ENCODE data around the gene SCGB1C2.

The SCGB1C2 gene

DNA sequence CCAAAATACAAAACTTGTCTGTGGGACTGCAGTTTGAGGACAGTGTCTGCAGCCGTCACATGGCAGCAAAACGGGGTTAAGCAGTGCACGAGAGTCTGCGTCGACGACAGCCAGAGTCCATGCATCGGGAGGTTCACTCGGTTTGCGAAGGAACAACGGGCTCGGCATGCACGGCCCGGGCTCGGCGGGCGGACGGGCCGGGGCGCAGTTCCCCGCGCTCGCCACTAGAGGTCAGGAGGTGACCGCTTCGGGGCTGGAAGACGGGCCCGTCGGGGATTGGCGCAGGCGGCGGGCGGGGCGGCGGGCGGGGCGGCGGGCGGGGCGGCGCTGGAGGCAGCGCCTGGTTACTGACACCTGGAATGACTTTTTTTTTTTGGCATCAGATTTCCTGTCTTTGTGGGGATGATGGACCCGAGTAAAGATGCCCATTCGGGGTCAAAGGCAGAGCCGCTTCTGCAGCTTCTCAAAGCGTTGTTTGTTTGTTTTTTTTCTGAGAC, 6.5 kb downstream of the SCGB1C2 start:
- no peak overlapping the region for H3K27ac ChIP-seq
- TF ChIP-seq, protein P1, sequence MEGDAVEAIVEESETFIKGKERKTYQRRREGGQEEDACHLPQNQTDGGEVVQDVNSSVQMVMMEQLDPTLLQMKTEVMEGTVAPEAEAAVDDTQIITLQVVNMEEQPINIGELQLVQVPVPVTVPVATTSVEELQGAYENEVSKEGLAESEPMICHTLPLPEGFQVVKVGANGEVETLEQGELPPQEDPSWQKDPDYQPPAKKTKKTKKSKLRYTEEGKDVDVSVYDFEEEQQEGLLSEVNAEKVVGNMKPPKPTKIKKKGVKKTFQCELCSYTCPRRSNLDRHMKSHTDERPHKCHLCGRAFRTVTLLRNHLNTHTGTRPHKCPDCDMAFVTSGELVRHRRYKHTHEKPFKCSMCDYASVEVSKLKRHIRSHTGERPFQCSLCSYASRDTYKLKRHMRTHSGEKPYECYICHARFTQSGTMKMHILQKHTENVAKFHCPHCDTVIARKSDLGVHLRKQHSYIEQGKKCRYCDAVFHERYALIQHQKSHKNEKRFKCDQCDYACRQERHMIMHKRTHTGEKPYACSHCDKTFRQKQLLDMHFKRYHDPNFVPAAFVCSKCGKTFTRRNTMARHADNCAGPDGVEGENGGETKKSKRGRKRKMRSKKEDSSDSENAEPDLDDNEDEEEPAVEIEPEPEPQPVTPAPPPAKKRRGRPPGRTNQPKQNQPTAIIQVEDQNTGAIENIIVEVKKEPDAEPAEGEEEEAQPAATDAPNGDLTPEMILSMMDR (conservative IDR thresholded peaks at IDR 0.05) = peak; percentile 97
- TF ChIP-seq ZFX (IDR thresholded peaks at IDR 0.05) = no peak

DNA sequence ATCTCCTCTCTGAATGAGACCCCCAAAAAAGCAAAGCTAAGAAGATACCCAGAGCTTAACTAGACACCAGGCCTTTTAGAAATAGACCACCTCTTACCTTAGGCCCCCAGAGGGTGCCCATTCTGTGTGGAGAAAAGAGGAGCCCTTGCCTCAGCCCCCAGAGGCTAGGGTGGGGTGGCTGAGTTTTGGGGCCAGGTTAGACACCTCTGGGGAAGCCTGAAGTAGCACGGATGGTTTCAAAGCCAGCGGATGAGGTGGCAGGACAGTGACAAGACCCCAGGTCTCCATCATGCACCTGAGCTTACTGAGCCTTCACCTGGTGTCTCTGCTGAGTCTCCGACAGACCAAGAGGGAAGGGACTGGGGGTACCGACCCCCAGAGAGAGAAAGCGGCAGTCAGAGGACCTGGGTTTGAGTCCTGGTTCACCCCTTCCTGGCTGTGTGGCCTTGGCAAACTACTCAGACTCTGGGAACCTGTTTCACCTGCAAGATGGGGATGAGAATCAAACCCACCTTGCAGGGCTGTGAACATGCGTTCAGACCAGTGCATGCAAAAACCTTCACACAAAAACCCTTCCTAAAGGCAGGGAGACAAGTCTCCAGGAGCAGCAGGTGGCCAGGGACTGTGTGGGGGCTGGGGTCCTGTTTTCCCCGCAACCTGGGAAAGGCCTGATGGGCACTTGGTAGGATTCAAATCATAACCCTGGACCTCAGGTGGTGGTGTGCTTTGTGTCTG, 7.7 kb downstream of the SCGB1C2 start:
- TF ChIP-seq ZFX (IDR thresholded peaks at IDR 0.05) = no peak
- TF ChIP-seq, protein P1 (conservative IDR thresholded peaks at IDR 0.05) = no peak
- H3K27ac ChIP-seq = no peak overlapping the region

DNA sequence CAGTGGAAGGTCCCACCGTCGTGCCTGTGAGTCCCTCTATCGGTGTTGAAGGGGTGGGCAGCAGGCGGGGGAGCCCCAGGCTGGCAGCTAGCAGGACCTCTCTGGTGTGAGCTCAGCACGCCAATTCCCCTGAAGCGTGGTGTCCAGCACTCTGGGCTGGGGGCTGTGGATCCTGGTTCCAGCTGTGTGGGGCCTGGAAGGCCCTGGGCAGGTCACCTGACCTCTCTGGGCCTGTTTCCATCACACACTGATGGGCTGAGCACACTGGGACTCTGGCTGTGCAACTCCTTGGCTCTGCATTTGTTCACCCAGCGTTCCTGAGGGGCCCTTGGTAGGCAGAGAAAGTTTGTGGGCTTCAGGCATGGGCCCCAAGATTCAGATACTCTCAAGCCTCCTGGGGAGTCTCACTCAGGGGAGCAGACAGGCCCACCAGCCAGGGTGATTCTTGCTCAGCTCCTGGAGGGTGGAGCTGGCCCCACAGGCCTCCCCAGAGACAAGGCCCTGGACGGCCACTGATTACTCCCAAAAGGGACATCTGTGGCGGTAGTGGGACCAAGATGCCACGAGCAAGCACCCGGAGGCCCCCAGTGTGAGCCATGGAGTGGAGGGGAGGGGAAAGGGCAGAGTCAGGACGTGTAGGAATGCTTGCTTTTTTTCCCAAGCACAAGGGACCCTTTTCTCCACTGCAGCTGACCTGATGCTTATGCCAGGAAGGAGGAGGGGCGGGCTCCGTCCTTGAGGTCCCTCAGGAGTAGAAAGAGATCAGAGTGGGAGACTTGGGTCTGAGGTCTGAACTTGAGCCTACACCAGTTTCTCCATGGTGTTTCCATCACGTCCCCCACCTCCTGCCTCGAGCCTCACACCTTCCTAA, 8.5 kb downstream of the SCGB1C2 start:
- TF ChIP-seq, protein P1 (conservative IDR thresholded peaks at IDR 0.05) = no peak
- no peak for TF ChIP-seq ZFX (IDR thresholded peaks at IDR 0.05)
- no peak overlapping the region for H3K27ac ChIP-seq

DNA sequence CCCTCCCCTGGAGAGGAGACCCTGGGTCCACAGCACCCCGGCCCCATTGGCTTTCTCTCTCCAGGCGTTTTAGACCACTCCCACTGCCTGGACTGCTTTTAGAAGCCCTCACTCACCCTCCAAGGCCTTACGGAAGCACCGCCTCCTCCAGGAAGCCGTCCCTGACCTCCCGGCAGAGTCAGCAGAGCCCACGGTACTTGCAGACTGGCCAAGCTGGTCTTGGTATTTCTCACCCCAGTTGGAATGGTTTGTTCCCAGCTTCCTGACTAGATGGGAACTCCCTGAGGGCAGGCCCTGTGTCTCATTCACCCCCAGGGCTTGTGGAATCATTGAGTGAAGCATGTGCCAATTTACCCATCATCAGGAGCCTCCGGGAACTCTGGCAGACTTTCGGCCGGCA, 9.2 kb downstream of the SCGB1C2 start:
- TF ChIP-seq ZFX (IDR thresholded peaks at IDR 0.05) = no peak
- TF ChIP-seq, protein P1 (conservative IDR thresholded peaks at IDR 0.05) = no peak
- H3K27ac ChIP-seq = no peak overlapping the region

DNA sequence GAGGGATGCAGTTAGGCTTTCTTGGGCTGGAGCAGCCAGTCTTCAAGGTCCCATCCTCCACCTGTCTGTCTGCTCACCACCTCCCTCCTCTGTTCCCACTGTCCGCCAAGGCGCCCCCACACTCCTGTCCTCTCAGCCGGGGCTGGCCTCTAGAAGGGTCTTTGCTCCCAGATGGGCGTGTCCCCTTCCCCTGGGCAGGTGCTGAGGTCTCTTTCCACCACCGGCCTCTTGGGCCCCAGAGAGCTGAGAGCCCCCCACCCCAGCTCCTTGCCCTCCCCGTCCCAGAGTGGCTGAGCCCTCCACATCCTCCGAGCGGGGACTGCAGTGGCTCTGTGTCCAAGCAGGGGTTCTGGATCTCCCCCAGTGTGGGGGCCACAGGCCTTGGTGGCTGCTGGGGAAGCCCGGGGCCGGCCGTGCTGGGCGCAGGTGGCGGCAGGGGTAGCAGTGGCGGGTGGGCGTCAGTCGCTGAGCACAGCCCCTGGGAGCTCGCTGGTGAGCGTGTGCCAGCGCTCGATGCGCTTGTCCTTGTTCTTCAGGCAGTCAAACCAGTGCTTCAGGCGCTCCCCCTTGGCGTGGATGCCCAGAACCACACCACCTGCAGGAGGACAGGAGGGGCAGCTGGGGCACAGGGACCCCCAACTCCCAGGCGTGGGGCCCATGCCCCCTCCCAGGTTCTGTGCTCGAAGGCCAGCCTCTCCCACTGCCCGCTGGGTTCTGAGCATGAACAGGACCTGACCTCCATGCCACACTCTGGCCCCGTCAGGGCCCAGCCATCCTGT, 9.8 kb downstream of the SCGB1C2 start:
- no peak overlapping the region for H3K27ac ChIP-seq
- TF ChIP-seq, protein P1 (conservative IDR thresholded peaks at IDR 0.05) = no peak
- TF ChIP-seq ZFX (IDR thresholded peaks at IDR 0.05) = no peak

DNA sequence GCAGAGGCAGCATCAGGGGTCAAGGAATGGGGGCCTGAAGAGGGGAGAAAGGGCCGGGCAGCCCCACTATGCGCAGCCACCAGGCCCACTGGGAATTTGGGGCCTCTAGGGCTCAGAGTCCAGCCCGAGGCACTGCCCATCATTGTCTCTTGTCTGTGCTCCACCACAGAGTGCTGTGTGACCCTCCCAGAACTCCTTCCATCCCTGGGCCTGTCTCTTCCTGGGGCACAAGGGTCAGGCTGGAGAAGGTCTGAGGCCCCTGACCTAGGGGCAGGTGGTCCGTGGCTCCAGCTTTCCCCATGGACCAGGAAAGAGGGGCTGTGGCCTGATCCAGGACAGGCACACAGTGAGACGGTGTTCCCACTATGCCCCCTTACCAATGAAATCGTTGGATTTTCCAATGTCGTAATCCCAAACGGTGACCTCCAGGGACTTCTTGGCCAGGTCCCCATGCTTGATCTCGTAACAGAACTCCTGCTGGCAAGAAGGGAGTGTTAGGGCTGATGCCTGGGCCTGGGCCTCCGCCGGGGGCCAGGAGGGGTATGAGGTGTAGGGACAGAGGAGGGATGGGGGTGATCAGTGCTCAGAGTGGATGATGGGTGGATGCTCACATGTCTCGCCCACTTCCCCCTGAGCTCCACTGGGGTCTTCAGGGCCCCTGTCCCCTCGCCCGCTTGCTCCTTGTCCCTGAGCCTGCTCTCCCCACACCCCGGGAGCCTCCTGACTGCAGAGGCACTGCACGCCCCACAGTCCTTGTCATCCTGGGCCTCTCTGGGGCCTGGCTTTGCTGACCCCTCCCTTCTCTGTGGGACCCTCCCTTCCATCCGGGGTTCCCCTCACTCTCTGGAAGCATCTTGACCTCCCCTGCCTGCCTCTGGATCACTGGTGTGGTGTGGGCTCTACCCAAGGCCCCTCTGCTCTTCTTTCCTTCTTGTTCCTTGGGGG, 10.7 kb downstream of the SCGB1C2 start:
- no peak for TF ChIP-seq ZFX (IDR thresholded peaks at IDR 0.05)
- TF ChIP-seq, protein P1 (conservative IDR thresholded peaks at IDR 0.05) = no peak
- H3K27ac ChIP-seq = no peak overlapping the region
